Body of pancreas (tissue), 4 donors: ENCODE results near the gene ARVCF. TPM values are rescaled to one million over a fixed set of nuclear protein-coding genes. Genes with fewer than 3 reads are reported as not detected.

Experiments
- ATAC-seq: fragments of 150-250 bp; one replicate; pipeline ENCODE4 v1.9.1; 2016
- DNase-seq, 4 donors: peaks; one replicate each; pipeline ENCODE4 v3.0.0-alpha.2; 2019
- H3K27ac ChIP-seq, 4 donors: fragments of 200-600 bp; sonication (generic); 1 replicate in 3 of 4; 2 replicates in 1 of 4; pipeline versions ENCODE4 v1.5.1 to v1.6.1; 2016 to 2019; ENCODE audit warnings: mild to moderate bottlenecking in 1 of 4, mixed read lengths in 1 of 4, moderate library complexity in 1 of 4
- H3K27me3 ChIP-seq, 2 donors: fragments of 200-600 bp; sonication (generic); one replicate each; pipeline ENCODE4 v1.6.0; 2016; ENCODE audit warnings: mild to moderate bottlenecking in 1 of 2
- H3K36me3 ChIP-seq, 2 donors: fragments of 200-600 bp; sonication (generic); replicated peaks in 1 of 2; 2 replicates each; pipeline ENCODE4 v1.5.1; 2016; ENCODE audit warnings: low read depth in 2 of 2; ENCODE audit not compliant: insufficient read depth in 1 of 2
- H3K4me1 ChIP-seq: fragments of 200-600 bp; sonication (generic); one replicate; pipeline ENCODE4 v1.6.0; 2016
- H3K4me3 ChIP-seq, 2 donors: fragments of 200-600 bp; sonication (generic); 1 replicate in 1 of 2; 2 replicates in 1 of 2; pipeline ENCODE4 v1.5.1; 2016 to 2019
- H3K9me3 ChIP-seq, 3 donors: fragments of 200-600 bp; sonication (generic); 1 replicate in 2 of 3; 2 replicates in 1 of 3; pipeline ENCODE4 v1.5.1; 2016
- CTCF ChIP-seq, 7 experiments: fragments of 450-650 bp in 4 of 7; fragments of 200-600 bp in 3 of 7; sonication (generic) in 3 of 7; IDR thresholded peaks; one replicate each; pipeline ENCODE4 v1.5.1; 2016 to 2019; ENCODE audit warnings: antibody characterized with exemption in 7 of 7
- POLR2A ChIP-seq, 3 donors: fragments of 450-650 bp; IDR thresholded peaks; one replicate each; pipeline ENCODE4 v1.6.1; 2016; ENCODE audit warnings: antibody characterized with exemption in 3 of 3, mild to moderate bottlenecking in 2 of 3
- WGBS, 2 donors: methylation state at CpG; one replicate each; pipeline ENCODE4 v1.1.5; 2017; 5-methylcytosine and 5-hydroxymethylcytosine counted together
- intact Hi-C: fragments of 100-400 bp; cut with DNase I; formaldehyde crosslinking; loops from one replicate; pipeline ENCODE4 v1.15.1; 2023
- total RNA-seq, 2 donors: library from RNA; depleted of rRNA; stranded (reverse); fragments of >200 nt; gene quantifications; one replicate each; pipeline ENCODE4 v1.1.0, GENCODE V29; 2016

ARVCF gene
- total RNA-seq, 2 donors from 2014 or later: 36.6 to 150 TPM

- Histone ChIP-seq H3K36me3 (no peaks in the 10 kb centered on the region), H3K27ac (no peak overlapping the region), H3K27me3 (no peaks in the 10 kb centered on the region), H3K4me1 (peaks cover 24% of the 10 kb centered on the region), H3K4me3 (no peak overlapping the region), H3K9me3 (no peaks in the 10 kb centered on the region)
- TF ChIP-seq POLR2A (IDR thresholded peaks at IDR 0.05) (no peak), CTCF (IDR thresholded peaks at IDR 0.05) (no peak)
- DNase-seq (no peak), ATAC-seq (no peak)
- 92 to 95% methylated on average over 23 to 25 of the region's 25 CpGs for WGBS, 2 donors
- intact Hi-C loops: no loop called here
These were observed 20.1 kb upstream of the ARVCF start for GRCh38 chr22:20036535-20037392.

DNA sequence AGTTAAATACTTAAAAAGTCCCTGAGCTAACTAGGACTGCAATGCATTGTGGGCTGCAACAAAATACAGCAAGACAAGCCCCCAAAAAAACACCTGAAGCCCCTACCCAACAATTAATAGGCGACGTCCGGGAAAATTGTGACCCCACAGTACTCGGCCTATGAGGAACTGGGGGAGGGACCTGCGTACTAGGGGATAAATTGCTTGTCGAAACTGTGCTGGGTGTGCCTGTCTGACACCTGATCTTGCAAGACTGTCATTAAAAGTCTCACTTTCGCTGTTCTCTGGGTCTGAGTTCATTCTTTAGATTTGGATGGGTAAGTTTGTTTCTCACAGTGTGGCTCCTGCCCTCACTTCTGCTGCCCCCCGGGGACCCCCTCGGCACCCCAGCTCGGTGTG, 19.5 kb upstream of the ARVCF start:
- Histone ChIP-seq H3K36me3 (no peaks in the 10 kb centered on the region), H3K4me3 (no peak overlapping the region), H3K27ac (no peak overlapping the region), H3K9me3 (no peaks in the 10 kb centered on the region), H3K4me1 (peaks cover 24% of the 10 kb centered on the region), H3K27me3 (no peaks in the 10 kb centered on the region)
- intact Hi-C loops: no loop called here
- WGBS, 2 donors: 93 to 95% methylated on average over 9 to 10 of the region's 10 CpGs
- no peak for TF ChIP-seq CTCF (IDR thresholded peaks at IDR 0.05)
- TF ChIP-seq POLR2A (IDR thresholded peaks at IDR 0.05): no peak
- ATAC-seq (no peak), DNase-seq (no peak)

DNA sequence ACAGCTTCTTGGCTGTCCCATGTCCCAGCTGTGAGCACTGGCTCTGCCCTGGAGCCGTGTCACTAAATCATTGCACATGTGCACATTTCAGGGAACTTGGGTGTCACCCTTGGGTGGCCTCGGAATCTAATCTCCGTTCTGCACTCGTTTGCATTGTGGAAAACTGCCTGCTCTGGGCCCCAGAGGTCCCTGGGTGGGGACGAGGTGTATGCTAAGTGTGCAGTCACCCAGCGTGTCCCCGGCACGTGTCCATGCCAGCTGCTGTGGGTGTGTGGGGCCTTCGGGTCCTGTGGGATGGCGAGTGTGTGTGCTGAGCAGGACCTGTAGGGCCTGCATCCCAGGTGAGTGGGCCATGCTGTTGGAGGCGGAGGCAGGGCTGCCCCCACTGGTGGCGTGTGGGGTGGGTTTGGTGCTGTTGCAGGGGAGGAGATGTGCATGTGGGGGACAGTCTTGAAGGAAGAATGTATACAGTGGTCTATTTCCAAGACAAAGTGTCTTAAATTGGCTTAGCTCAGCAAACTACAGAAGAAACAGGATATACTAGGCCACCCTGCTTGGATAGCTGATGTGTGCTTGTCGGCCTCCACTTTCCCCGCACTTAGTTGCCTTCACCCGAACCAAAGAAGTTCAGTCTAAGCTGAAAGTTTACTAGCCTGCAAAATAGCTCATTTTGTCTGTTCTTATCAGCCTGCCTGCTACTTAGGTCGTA, 18.9 kb upstream of the ARVCF start:
- intact Hi-C loops: no loop called here
- no peaks in the 10 kb centered on the region for H3K36me3 ChIP-seq
- no peak overlapping the region for H3K27ac ChIP-seq
- H3K9me3 ChIP-seq: no peaks in the 10 kb centered on the region
- DNase-seq: no peak
- H3K27me3 ChIP-seq: no peaks in the 10 kb centered on the region
- WGBS, 2 donors: 87 to 89% methylated on average over 14 to 15 of the region's 16 CpGs
- no peak overlapping the region for H3K4me3 ChIP-seq
- TF ChIP-seq POLR2A (IDR thresholded peaks at IDR 0.05): no peak
- no peak for TF ChIP-seq CTCF (IDR thresholded peaks at IDR 0.05)
- peaks cover 24% of the 10 kb centered on the region for H3K4me1 ChIP-seq
- ATAC-seq: no peak

DNA sequence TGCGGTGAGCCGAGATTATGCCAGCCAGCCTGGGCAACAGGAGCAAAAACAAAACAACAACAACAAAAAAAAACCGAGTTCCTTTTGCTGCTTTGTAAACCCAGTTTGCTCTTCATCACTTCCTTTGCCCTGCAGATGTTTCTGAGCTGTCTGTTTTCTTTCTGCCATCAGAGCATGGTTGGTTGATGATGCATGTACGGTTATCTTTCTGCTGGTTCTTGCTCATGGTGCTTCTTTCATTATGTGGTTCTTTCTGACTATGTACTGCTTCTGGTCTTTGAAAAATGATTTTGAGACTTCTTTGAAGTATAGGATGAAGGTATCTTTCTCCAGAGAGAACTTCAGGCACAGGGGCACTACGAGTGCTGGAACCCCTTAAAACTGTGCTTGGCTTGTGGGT, 17.5 kb upstream of the ARVCF start:
- Histone ChIP-seq H3K4me1 (peaks cover 24% of the 10 kb centered on the region), H3K27ac (peak overlapping the region in 1 of 4 donors; percentile 65), H3K36me3 (no peaks in the 10 kb centered on the region), H3K27me3 (no peaks in the 10 kb centered on the region), H3K4me3 (no peak overlapping the region), H3K9me3 (no peaks in the 10 kb centered on the region)
- 78 to 84% methylated on average over 5 of the region's 5 CpGs for WGBS, 2 donors
- TF ChIP-seq POLR2A (IDR thresholded peaks at IDR 0.05) (no peak), CTCF (IDR thresholded peaks at IDR 0.05) (no peak)
- intact Hi-C loops: no loop called here
- DNase-seq: no peak
- ATAC-seq: no peak
